ENCODE results near the gene F7. TPM values are rescaled to one million over a fixed set of nuclear protein-coding genes. Genes with fewer than 3 reads are reported as not detected.
A peak's percentile ranks its signal among the peaks of the same experiment; 100 is the strongest.
"Not testable (repeated sequence)": the region's sequence is repeated elsewhere in the genome, so short reads cannot be mapped to it uniquely, and the experiment has no call there.

Gene F7
- total and polyA plus RNA-seq, 7 donors: 0.36 TPM; not detected in 6

- DNase-seq: no peak
- H3K27me3 ChIP-seq: peaks cover 16 to 38% (median 25%) of the 10 kb centered on the region in 3 donors
- H3K27ac ChIP-seq: no peak overlapping the region
- intact Hi-C loops (cut with DNase I): no loop called here
- TF ChIP-seq EP300 (IDR thresholded peaks at IDR 0.05): no peak
- TF ChIP-seq POLR2AphosphoS5 (IDR thresholded peaks at IDR 0.05): no peak
- peaks cover 0 to 16% (median 14%) of the 10 kb centered on the region in 4 donors for H3K4me1 ChIP-seq
- no peak overlapping the region for H3K4me3 ChIP-seq
- 18 to 50% methylated on average over 16 of the region's 16 CpGs for WGBS, 2 donors
- no peaks in the 10 kb centered on the region for H3K9me3 ChIP-seq
- H3K36me3 ChIP-seq: no peaks in the 10 kb centered on the region
Measured at GRCh38 chr13:113105921-113106452, 396 bp downstream of the F7 start.

DNA sequence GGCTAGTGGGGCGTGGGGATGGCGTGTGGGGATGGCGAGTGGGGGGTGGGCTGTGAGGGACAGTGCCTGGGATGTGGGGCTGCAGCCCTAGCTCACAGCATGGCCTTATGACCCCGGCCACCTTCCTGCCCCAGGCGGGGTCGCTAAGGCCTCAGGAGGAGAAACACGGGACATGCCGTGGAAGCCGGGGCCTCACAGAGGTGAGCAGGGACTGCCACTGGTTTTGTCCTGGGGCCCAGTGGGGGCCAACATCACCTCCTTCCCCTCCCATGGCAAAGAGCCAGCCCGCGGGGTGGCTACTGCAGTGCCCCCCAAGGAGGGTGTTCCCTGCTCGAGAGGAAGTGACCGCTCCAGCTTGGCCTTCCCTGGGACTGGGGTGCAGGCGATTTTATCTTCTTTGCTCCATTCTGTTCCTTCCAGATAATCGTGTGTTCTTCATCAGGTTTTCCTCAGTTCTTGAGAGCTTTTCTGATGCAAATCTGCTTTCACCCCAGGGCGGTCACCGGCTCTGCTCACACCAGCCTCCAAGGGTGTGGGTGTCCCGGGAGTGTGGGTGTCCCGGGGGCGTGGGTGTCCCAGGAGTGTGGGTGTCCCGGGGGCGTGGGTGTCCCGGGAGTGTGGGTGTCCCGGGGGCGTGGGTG, 1.2 kb downstream of the F7 start:
- intact Hi-C loops (cut with DNase I): no loop called here
- no peaks in the 10 kb centered on the region for H3K9me3 ChIP-seq
- TF ChIP-seq, protein P1, sequence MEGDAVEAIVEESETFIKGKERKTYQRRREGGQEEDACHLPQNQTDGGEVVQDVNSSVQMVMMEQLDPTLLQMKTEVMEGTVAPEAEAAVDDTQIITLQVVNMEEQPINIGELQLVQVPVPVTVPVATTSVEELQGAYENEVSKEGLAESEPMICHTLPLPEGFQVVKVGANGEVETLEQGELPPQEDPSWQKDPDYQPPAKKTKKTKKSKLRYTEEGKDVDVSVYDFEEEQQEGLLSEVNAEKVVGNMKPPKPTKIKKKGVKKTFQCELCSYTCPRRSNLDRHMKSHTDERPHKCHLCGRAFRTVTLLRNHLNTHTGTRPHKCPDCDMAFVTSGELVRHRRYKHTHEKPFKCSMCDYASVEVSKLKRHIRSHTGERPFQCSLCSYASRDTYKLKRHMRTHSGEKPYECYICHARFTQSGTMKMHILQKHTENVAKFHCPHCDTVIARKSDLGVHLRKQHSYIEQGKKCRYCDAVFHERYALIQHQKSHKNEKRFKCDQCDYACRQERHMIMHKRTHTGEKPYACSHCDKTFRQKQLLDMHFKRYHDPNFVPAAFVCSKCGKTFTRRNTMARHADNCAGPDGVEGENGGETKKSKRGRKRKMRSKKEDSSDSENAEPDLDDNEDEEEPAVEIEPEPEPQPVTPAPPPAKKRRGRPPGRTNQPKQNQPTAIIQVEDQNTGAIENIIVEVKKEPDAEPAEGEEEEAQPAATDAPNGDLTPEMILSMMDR (IDR thresholded peaks at IDR 0.05): no peak
- no peak for TF ChIP-seq POLR2AphosphoS5 (IDR thresholded peaks at IDR 0.05)
- TF ChIP-seq EP300 (IDR thresholded peaks at IDR 0.05): no peak
- no peak for TF ChIP-seq POLR2A (IDR thresholded peaks at IDR 0.05)
- no peaks in the 10 kb centered on the region for H3K36me3 ChIP-seq
- H3K27me3 ChIP-seq: peaks cover 18 to 43% (median 26%) of the 10 kb centered on the region in 3 donors
- H3K27ac ChIP-seq: no peak overlapping the region
- peaks cover 0 to 17% (median 15%) of the 10 kb centered on the region in 4 donors for H3K4me1 ChIP-seq
- no peak for DNase-seq
- H3K4me3 ChIP-seq: no peak overlapping the region
- WGBS, 2 donors: 79 to 87% methylated on average over 25 of the region's 25 CpGs

- H3K27ac ChIP-seq; DNase-seq; H3K4me3 ChIP-seq; H3K9me3 ChIP-seq; intact Hi-C loops (cut with DNase I); H3K36me3 ChIP-seq: not testable (repeated sequence)
- 97% methylated on average over 27 of the region's 27 CpGs for WGBS, 2 donors
- H3K27me3 ChIP-seq: peaks cover 18 to 50% (median 26%) of the 10 kb centered on the region in 3 donors
- H3K4me1 ChIP-seq: peaks cover 0 to 17% (median 15%) of the 10 kb centered on the region in 4 donors
Measured at GRCh38 chr13:113108521-113108920, 2.9 kb downstream of the F7 start.

- H3K27me3 ChIP-seq: peaks cover 18 to 41% (median 26%) of the 10 kb centered on the region in 3 donors
- intact Hi-C loops (cut with DNase I): no loop called here
- H3K9me3 ChIP-seq: no peaks in the 10 kb centered on the region
- H3K4me1 ChIP-seq: peaks cover 0 to 17% (median 15%) of the 10 kb centered on the region in 4 donors
- H3K27ac ChIP-seq: no peak overlapping the region
- peak overlapping the region in 2 of 4 donors; percentile 41 to 45 for H3K4me3 ChIP-seq
- no peaks in the 10 kb centered on the region for H3K36me3 ChIP-seq
- no peak for TF ChIP-seq EP300 (IDR thresholded peaks at IDR 0.05)
- TF ChIP-seq, protein P1 (IDR thresholded peaks at IDR 0.05): no peak
- peak; percentile 58 for DNase-seq
- 42 to 43% methylated on average over 73 of the region's 73 CpGs for WGBS, 2 donors
Measured at GRCh38 chr13:113109151-113110047, 3.8 kb downstream of the F7 start.

- no peak for TF ChIP-seq EP300 (IDR thresholded peaks at IDR 0.05)
- TF ChIP-seq, protein P1 (IDR thresholded peaks at IDR 0.05): no peak
- no peak for TF ChIP-seq POLR2AphosphoS5 (IDR thresholded peaks at IDR 0.05)
- no peak for TF ChIP-seq POLR2A (IDR thresholded peaks at IDR 0.05)
- Histone ChIP-seq H3K9me3 (no peaks in the 10 kb centered on the region), H3K27ac (no peak overlapping the region), H3K27me3 (peaks cover 18 to 38% (median 26%) of the 10 kb centered on the region in 3 donors), H3K4me3 (peak overlapping the region in 3 of 4 donors; percentile 33 to 45 (median 41)), H3K36me3 (no peaks in the 10 kb centered on the region), H3K4me1 (peaks cover 0 to 17% (median 15%) of the 10 kb centered on the region in 4 donors)
- intact Hi-C loops (cut with DNase I): no loop called here
- DNase-seq: peak; percentile 46
- 3 to 4% methylated on average over 99 of the region's 99 CpGs for WGBS, 2 donors
Measured at GRCh38 chr13:113110048-113110851, 4.7 kb downstream of the F7 start.

Data from sigmoid colon (tissue), 7 donors.